ENCODE data around the gene GDF3. TPM values are rescaled to one million over a fixed set of nuclear protein-coding genes. Genes with fewer than 3 reads are reported as not detected.

The GDF3 gene
- total and polyA plus RNA-seq, 2 experiments from 2014 or later, result 15.3 to 31.7 TPM

GRCh38 chr12:7732993-7733392, 37.4 kb upstream of the GDF3 start:
- H3F3A ChIP-seq (replicated peaks; ENCODE audit: low read depth), result no peaks in the 10 kb centered on the region
- Mint-ChIP-seq H3K27ac (no peak overlapping the region), H3K36me3 (ENCODE audit: low read depth) (no peaks in the 10 kb centered on the region), H3K9me3 (no peaks in the 10 kb centered on the region; the same call in 2 of the 3 replicates), H3K4me3 (no peak overlapping the region), H3K27me3 (ENCODE audit: insufficient read depth, low read depth, poor library complexity) (no peaks in the 10 kb centered on the region), H3K4me1 (peaks cover 16% of the 10 kb centered on the region)
- H3K4me1 ChIP-seq (ENCODE audit: insufficient read depth), result peaks cover 11% of the 10 kb centered on the region
- no peak overlapping the region for H3K4me2 ChIP-seq
- no peaks in the 10 kb centered on the region for H3K9me2 ChIP-seq (ENCODE audit: insufficient read depth)
- no peak overlapping the region for H3K4me3 ChIP-seq
- H3K27me3 ChIP-seq (ENCODE audit: insufficient read depth), result no peaks in the 10 kb centered on the region
- DNase-seq (ENCODE audit: low spot score), result no peak
- no peak overlapping the region for H2AFZ ChIP-seq
- H3K27ac ChIP-seq (ENCODE audit: low read depth), result no peak overlapping the region
- ATAC-seq, result no peak
- TF ChIP-seq JUNB (IDR thresholded peaks at IDR 0.05; ENCODE audit: unreplicated experiment) (no peak), NANOG (IDR thresholded peaks at IDR 0.05; ENCODE audit: borderline replicate concordance) (no peak), ZNF462 (CRISPR knock-in tag; IDR thresholded peaks at IDR 0.05) (no peak), ZNF331 (CRISPR knock-in tag; IDR thresholded peaks at IDR 0.05; ENCODE audit: low read depth) (no peak), ZNF114 (CRISPR knock-in tag; IDR thresholded peaks at IDR 0.05) (no peak), EZH2phosphoT487 (IDR thresholded peaks at IDR 0.05; ENCODE audit: unreplicated experiment) (no peak), EZH2 (IDR thresholded peaks at IDR 0.05; ENCODE audit: low read depth, unreplicated experiment) (no peak), CREB1 (CRISPR knock-in tag; IDR thresholded peaks at IDR 0.05; ENCODE audit: low read depth) (no peak), CTCF (conservative IDR thresholded peaks at IDR 0.05; ENCODE audit: low read depth in 2 of 2) (no peak), POLR2AphosphoS5 (IDR thresholded peaks at IDR 0.05; ENCODE audit: low read depth) (no peak), STAT1 (IDR thresholded peaks at IDR 0.05; ENCODE audit: unreplicated experiment) (no peak)
- TF ChIP-seq, protein P1, sequence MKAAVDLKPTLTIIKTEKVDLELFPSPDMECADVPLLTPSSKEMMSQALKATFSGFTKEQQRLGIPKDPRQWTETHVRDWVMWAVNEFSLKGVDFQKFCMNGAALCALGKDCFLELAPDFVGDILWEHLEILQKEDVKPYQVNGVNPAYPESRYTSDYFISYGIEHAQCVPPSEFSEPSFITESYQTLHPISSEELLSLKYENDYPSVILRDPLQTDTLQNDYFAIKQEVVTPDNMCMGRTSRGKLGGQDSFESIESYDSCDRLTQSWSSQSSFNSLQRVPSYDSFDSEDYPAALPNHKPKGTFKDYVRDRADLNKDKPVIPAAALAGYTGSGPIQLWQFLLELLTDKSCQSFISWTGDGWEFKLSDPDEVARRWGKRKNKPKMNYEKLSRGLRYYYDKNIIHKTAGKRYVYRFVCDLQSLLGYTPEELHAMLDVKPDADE (IDR thresholded peaks at IDR 0.05), result no peak
- TF ChIP-seq, protein P2, sequence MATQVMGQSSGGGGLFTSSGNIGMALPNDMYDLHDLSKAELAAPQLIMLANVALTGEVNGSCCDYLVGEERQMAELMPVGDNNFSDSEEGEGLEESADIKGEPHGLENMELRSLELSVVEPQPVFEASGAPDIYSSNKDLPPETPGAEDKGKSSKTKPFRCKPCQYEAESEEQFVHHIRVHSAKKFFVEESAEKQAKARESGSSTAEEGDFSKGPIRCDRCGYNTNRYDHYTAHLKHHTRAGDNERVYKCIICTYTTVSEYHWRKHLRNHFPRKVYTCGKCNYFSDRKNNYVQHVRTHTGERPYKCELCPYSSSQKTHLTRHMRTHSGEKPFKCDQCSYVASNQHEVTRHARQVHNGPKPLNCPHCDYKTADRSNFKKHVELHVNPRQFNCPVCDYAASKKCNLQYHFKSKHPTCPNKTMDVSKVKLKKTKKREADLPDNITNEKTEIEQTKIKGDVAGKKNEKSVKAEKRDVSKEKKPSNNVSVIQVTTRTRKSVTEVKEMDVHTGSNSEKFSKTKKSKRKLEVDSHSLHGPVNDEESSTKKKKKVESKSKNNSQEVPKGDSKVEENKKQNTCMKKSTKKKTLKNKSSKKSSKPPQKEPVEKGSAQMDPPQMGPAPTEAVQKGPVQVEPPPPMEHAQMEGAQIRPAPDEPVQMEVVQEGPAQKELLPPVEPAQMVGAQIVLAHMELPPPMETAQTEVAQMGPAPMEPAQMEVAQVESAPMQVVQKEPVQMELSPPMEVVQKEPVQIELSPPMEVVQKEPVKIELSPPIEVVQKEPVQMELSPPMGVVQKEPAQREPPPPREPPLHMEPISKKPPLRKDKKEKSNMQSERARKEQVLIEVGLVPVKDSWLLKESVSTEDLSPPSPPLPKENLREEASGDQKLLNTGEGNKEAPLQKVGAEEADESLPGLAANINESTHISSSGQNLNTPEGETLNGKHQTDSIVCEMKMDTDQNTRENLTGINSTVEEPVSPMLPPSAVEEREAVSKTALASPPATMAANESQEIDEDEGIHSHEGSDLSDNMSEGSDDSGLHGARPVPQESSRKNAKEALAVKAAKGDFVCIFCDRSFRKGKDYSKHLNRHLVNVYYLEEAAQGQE (IDR thresholded peaks at IDR 0.05; ENCODE audit: unreplicated experiment), result no peak
- H4K20me1 ChIP-seq (replicated peaks; ENCODE audit: insufficient read depth), result no peaks in the 10 kb centered on the region
- H3K36me3 ChIP-seq (ENCODE audit: insufficient read depth), result no peaks in the 10 kb centered on the region
- no peaks in the 10 kb centered on the region for H3K79me2 ChIP-seq (replicated peaks; ENCODE audit: insufficient read depth)
